ENCODE measurements around the gene SOD2. TPM values are rescaled to one million over a fixed set of nuclear protein-coding genes. Genes with fewer than 3 reads are reported as not detected.
"Not testable (repeated sequence)": the region's sequence is repeated elsewhere in the genome, so short reads cannot be mapped to it uniquely, and the experiment has no call there.

SOD2 gene
- 100 to 1,000 TPM; 100 to 131 (median 122) TPM for polyA plus RNA-seq (ENCODE audit: insufficient read length in 3 of 3)
- long read RNA-seq, donor 1, full-length matches to known transcripts = 31 of 47 reads
- long read RNA-seq, donor 1, partial matches to known transcripts = 16 of 47 reads
- long read RNA-seq, donor 1, other reads (novel, unspliced or antisense) = 0 of 47 reads
- long read RNA-seq, donor 2, full-length matches to known transcripts = 24 of 29 reads
- long read RNA-seq, donor 2, partial matches to known transcripts = 5 of 29 reads
- long read RNA-seq, donor 2, other reads (novel, unspliced or antisense) = 0 of 29 reads
- long read RNA-seq, donor 3, full-length matches to known transcripts = 35 of 40 reads
- long read RNA-seq, donor 3, partial matches to known transcripts = 0 of 40 reads
- long read RNA-seq, donor 3, other reads (novel, unspliced or antisense) = 5 of 40 reads
- long read RNA-seq, donor 4, full-length matches to known transcripts = 24 of 24 reads
- long read RNA-seq, donor 4, partial matches to known transcripts = 0 of 24 reads
- long read RNA-seq, donor 4, other reads (novel, unspliced or antisense) = 0 of 24 reads
- long read RNA-seq, donor 5, full-length matches to known transcripts = 15 of 15 reads
- long read RNA-seq, donor 5, partial matches to known transcripts = 0 of 15 reads
- long read RNA-seq, donor 5, other reads (novel, unspliced or antisense) = 0 of 15 reads
- long read RNA-seq, donor 6, full-length matches to known transcripts = 32 of 32 reads
- long read RNA-seq, donor 6, partial matches to known transcripts = 0 of 32 reads
- long read RNA-seq, donor 6, other reads (novel, unspliced or antisense) = 0 of 32 reads
- long read RNA-seq, donor 7, full-length matches to known transcripts = 34 of 53 reads
- long read RNA-seq, donor 7, partial matches to known transcripts = 19 of 53 reads
- long read RNA-seq, donor 7, other reads (novel, unspliced or antisense) = 0 of 53 reads
- long read RNA-seq, donor 8, full-length matches to known transcripts = 17 of 27 reads
- long read RNA-seq, donor 8, partial matches to known transcripts = 10 of 27 reads
- long read RNA-seq, donor 8, other reads (novel, unspliced or antisense) = 0 of 27 reads
- long read RNA-seq, donor 9, full-length matches to known transcripts = 47 of 80 reads
- long read RNA-seq, donor 9, partial matches to known transcripts = 33 of 80 reads
- long read RNA-seq, donor 9, other reads (novel, unspliced or antisense) = 0 of 80 reads
- long read RNA-seq, donor 10, full-length matches to known transcripts = 34 of 34 reads
- long read RNA-seq, donor 10, partial matches to known transcripts = 0 of 34 reads
- long read RNA-seq, donor 10, other reads (novel, unspliced or antisense) = 0 of 34 reads
- long read RNA-seq, donor 11, full-length matches to known transcripts = 18 of 18 reads
- long read RNA-seq, donor 11, partial matches to known transcripts = 0 of 18 reads
- long read RNA-seq, donor 11, other reads (novel, unspliced or antisense) = 0 of 18 reads
- long read RNA-seq, donor 12, full-length matches to known transcripts = 45 of 45 reads
- long read RNA-seq, donor 12, partial matches to known transcripts = 0 of 45 reads
- long read RNA-seq, donor 12, other reads (novel, unspliced or antisense) = 0 of 45 reads
- long read RNA-seq, donor 13, full-length matches to known transcripts = 20 of 20 reads
- long read RNA-seq, donor 13, partial matches to known transcripts = 0 of 20 reads
- long read RNA-seq, donor 13, other reads (novel, unspliced or antisense) = 0 of 20 reads
- long read RNA-seq, donor 14, full-length matches to known transcripts = 49 of 61 reads
- long read RNA-seq, donor 14, partial matches to known transcripts = 12 of 61 reads
- long read RNA-seq, donor 14, other reads (novel, unspliced or antisense) = 0 of 61 reads
- long read RNA-seq, donor 15, full-length matches to known transcripts = 55 of 55 reads
- long read RNA-seq, donor 15, partial matches to known transcripts = 0 of 55 reads
- long read RNA-seq, donor 15, other reads (novel, unspliced or antisense) = 0 of 55 reads
- long read RNA-seq, donor 16, full-length matches to known transcripts = 40 of 46 reads
- long read RNA-seq, donor 16, partial matches to known transcripts = 6 of 46 reads
- long read RNA-seq, donor 16, other reads (novel, unspliced or antisense) = 0 of 46 reads

DNA sequence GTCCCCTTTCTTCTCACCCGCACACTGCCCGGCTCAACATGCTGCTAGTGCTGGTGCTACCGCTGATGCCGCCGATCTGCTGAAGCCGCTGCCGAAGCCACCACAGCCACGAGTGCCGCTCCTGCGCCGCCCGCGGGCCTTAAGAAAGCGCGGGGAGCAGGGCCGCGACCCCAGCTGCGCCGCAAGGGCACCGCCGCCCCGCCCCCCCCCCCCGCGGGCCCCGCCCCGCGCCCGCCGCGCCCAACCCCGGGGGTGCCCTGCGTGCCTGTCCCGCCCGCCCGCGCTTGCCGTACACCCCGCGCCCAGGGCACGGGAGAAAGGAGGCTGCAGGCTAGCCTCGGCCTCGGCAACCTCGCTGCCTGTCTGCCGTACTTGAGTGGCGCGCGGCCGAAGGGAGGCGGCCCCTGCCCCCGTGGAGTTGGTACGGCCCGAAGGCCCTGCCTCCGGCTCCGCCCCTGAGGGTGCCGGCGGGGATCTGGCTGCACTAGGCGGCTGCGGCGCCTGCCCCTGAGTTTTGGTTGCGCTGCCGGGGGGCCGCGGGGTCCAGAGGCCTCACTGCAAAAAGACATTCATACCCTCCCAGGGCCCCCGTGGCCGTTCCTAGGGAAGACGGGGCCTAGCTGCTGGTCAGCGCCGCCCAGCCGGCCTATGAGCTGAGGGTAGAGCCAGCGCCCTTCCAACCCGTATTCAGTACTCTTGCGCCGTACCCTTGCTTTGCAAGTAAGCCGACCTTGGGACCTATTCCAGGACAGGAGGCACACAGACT is at the start of gene SOD2:
TSS of gene SOD2 (minus strand) at position 114 of the 766 bp plus-strand sequence. CDS start at position 40, 74 bp downstream.
- peak; percentile 81 for DNase-seq

DNA sequence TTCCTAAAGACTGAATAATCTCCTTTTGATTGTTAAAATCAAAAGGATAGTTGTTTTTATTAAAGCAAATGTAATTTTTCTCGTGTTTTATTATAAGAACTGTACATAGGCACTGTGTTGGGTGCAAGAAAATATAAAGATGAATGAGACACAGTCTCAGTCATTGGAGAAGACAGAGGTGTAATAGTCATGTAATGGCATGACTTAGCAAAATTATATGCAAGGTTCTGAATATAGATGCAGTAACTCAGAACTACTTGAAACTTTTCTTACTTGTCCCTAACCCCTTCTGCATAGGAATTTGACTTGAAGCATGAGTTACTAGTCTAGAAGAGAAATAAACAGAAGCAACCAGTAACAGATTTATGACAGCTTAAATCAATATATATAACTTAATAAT is 49.1 kb upstream of the SOD2 start:
- no peak for DNase-seq

DNA sequence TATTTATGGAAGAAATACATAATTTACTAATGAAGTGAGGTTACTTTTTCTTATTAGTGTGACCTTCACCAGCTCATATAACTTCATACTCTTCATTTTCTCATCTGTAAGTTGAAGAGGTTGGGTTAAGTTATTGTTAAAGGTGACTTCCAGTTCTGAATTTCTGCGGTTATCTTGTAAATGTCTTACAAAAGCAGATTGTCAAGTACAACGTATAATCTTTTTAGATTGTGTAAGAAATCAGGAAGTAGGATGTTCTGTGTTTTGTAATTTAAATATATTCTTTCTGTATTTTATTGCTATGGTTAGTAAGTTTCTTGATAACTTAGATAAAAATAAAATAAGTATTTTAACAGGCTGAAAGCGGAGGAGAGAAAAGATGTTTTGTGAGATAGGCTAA is 46.3 kb upstream of the SOD2 start:
- no peak for DNase-seq

DNA sequence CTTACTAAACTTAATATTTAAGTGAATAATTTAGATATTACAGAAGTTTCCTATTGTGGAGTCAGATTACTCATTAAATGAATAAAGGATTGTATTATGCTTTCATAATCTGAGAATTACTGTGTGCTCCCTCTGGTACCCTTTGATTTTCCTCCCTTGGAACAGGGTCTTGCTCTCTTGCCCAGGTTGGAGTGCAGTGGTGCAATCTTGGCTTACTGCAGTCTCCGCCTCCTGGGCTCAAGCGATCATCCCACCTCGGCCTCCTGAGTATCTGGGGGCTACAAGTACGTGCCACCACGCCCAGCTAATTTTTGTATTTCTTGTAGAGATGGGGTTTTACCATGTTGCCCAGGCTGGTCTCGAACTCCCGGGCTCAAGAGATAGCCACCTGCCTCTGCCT is 43.9 kb upstream of the SOD2 start:
- no peak for DNase-seq

DNA sequence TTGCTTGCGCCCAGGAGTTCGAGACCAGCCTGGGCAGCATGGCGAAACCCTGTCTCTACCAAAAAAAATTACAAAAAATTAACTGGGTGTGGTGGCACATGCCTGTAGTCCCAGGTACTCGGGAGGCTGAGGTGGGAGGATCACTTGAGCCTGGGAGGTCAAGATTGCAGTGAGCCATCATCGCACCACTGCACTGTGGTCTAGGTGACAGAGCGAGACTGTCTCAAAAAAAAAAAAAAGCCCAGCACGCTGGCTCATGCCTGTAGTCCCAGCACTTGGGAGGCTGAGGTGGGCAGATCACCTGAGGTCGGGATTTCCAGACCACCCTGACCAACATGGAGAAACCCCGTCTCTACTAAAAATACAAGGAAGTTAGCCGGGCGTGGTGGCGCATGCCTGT is 40.4 kb upstream of the SOD2 start:
- not testable (repeated sequence) for DNase-seq

DNA sequence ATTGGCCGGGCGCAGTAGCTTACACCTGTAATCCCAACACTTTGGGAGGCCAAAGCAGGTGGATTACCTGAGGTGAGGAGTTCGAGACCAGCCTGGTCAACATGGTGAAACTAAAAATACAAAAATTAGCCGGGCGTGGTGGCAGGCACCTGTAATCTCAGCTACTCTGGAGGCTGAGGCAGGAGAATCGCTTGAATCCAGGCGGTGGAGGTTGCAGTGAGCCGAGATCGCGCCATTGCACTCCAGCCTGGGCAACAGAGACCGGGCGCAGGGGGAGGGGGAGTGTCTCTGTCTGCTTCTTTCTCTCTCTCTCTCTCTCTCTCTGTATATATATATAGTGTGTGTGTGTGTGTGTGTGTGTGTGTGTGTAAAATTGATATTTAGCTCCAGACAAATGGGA is 39.5 kb upstream of the SOD2 start:
- not testable (repeated sequence) for DNase-seq

DNA sequence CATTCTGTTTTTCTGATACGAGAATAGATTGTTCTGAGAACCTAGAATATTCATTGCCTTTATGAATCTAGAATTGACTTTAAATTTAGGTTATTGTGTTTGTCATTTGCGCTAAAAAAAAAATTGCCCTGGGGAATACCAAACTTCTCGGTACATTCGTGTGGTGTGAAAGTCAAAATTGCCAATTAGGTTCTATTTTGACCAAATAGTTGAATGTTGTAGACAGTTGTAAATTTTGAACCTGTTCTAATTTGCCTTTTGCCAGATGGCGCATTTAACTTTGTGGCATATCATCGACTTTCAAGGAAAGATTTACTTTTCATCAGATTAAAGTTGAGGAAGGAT is 37.3 kb upstream of the SOD2 start:
- DNase-seq = no peak

DNA sequence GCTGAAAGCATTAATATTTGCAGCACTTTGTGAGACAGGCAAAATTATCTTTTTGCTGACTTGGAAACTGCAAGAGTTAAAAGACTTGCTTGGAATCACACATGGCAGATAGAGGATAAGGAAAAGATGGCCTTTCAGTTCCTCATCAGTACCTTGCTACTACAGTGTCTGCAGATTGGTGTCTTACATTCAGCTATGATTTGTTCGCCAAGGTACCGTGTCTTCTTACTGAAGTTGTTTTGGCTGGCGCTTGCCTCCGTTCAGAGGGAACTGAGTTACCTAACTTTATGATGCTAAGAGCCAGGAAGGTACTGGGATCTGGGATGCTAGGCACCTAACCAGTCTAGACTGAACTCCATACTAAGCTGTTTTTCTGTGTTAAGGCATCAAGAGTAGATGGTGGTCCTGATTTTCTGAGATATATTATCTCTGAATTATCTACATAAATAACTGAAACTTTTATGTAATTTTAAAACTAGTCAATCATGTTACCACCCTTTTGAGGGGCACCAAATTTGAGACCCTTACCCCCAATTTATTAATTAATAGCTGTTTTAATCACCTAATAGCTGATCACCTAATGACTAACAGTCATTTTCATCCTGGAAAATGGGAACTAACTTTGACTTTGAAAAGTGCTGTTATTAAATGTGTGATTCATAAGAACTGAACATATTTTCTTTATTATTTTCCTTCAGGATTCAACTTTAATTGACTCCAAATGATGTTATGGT is 36.7 kb upstream of the SOD2 start:
- DNase-seq = no peak

DNA sequence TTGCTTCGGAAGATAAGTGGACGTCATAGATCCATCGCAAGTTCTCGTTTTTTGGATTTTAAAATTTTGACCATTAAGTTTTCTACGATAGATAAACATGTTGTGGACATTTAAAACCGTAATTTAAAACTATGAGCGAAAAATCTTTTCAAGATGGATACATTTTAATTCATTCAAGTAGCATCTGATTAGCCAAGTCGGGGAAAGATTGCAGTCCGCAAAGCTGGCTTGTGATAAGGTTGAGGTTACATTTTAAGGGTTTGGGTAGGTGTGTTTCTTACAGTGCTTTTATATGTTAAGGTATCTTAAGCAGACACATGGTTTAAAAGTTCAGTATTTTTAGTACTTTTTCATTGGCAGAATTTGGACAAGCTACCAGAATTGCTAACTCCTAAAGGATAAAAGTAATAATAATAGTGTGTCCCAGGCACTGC is 35.5 kb upstream of the SOD2 start:
- DNase-seq = no peak

DNA sequence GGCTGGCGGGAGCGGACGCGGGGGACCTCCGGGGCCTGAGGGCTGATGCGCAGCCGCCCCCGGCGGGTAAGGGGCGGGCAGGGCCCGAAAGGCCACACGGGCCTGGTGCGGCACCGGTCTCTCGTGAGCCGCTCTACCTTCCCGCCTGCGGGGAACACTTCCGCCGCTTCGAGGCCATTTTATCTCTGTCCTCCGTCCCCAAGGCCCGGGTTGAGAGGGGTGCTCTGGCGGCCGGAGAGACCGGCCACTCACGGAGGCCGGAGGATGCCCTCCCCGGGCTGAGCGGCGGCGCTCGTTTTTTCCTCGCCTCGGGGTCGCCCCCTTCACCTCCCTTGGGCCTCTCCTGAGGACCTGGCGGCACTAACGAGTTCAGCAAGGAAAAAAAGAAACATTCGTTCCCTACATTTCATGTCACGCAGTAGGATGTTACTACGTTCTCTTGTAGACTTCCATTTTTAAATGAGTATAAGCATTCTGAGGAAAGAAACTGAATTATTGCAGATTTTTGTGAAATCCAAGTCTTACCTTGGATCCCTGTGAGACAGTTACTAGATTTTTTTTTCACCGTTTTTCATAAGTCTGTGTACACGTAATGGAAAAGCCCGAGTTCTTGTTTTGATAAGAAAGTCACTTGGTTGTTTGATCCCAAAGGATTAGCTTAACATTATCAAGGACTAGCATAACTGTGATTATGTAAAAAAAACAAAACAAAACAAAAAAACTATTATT is 34.8 kb upstream of the SOD2 start:
- peak; percentile 33 for DNase-seq

DNA sequence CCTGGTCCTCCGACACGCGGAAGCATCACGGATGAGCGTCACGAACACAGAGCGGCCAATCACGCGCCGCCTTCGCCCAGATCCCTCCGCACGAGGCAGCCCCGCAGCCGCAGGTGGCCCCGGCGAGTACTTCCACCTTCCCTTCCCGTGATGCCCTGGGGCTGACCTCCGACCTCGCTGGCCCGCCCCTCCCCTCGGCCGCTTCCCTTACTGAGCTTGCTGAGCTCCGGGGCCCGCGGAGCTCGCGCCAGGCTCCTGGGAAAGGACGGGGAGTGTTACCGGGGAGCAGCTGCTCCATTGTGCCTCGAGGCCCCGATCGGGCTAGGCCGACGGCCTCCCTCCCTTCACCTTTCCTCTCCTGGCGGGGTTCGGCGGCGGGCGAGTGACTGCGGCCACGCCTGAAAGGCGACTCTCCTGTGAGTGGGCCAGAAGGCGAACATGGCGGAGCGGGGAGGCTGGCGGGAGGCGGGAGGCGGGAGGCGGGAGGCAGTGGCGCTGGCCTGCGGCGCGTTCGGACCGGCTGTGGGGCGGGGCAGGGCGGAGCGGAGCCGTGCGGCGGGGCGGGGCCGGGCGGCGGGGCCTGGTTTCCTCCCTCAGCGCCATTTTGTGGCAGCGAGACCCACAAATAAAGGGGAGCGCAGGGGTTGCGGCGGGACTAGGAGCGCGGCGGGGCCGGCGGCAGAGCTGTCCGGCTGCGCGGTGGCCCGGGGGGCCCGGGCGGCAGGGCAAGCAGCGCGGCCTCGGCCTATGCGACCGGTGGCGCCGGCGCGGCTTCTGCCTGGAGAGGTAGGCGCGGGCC is 34.1 kb upstream of the SOD2 start, which contains the start of gene WTAP:
TSS of gene WTAP (plus strand) at position 589 of the 799 bp plus-strand sequence. CDS start 8,760 bp downstream, outside the sequence.
- peak; percentile 95 for DNase-seq

DNA sequence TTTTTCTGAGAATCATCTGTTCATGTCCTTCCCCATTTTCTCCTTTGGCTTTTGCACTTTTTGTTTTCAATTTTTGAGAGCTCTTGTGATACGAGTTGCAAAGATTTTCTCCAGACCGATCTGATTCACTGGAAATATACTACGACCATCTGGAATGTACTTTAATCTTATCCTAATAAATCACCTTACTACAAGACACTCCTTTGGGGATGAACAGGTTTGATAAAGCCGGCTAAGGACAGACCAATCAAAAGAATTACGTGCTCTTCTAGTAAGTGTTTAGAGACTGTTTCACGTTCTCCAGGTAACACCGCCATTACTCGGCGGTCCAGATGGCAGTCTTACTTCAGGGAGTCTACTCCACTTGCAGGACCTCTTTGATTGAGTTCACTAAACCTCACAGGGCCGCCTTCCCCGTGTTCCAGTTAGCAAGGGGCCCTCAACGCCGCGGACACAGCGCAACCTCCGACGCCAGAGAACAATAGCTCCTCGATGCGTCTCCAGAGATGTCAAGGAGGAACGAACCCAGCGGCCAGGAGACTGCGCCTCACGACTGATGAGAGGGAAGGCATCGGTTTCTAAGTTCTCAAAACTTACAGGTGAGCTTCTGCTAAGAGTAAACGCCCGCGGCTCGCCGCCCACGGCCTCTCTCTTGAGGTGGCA is 33.3 kb upstream of the SOD2 start:
- no peak for DNase-seq

DNA sequence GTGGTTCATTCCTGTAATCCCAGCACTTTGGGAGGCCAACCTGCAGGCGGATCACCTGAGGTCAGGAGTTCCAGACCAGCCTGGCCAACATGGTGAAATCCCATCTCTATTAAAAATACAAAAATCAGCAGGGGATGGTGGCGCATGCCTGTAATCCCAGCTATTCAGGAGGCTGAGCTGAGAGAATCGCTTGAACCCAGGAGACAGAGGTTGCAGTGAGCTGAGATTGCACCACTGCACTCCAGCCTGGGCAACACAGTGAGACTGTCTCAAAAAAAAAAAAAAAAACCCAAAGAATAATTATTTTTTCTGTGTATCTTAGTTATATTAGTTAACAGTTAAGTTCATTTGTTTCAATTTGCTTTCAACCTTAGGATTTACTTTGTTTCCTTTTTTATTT is 32.2 kb upstream of the SOD2 start:
- DNase-seq = not testable (repeated sequence)

DNA sequence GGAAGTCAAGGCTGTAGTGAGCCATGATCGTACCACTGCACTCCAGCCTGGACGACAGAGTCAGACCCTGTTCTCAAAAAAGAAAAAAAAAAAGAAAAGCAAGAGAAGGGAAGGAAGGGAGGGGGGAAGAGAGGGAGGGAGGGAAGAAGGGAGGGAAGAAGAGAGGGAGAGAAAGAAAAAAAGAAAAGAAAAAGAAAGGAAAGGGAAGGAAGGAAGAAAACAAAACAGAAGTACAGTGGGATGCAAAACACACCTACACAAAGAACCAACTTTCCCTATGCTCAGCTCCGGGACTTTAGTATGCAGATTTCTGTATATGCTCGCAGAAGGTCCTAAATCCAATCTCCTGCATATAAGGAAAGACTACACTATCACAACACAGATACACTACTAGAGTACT is 31.7 kb upstream of the SOD2 start:
- DNase-seq = no peak

DNA sequence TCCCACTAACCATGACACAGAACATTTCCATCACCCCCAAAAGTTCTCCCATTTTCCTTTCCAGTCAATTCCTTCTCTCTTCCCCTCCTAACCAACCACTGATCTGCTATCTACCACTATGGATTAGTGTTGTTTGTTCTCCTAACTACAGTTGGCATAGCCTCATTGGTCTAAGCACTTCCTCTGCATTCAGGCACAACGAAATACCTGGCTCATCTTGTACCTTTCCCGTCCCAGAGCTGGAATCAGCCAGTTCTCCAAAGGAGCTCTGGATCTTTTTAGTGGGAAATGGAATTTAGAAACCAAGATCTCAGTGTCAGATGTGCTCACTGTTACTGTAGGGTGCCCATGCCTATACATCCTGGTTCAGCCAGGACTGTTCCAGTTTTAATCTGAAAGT is 30.2 kb upstream of the SOD2 start:
- no peak for DNase-seq

DNA sequence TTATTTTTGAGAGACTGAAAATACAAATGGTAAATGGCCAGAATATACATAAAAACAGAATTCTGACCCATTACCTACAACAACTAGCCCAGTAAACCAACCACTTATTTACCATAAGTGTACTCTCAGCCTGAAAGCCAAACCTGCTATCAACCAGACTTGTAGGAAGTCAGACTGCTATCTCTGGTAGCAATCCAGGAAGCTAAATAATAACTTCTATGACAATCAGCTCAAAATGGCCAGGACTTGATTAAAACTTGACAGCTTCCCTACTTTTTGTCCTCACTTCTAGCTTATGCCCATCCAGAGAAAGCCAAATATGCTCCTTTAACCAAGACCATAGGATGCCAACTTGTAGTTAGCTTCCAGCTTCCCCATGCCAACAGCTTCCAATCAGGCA is 29.6 kb upstream of the SOD2 start:
- no peak for DNase-seq
